ENCODE results near the gene EPO.
"Not testable (repeated sequence)": the region's sequence is repeated elsewhere in the genome, so short reads cannot be mapped to it uniquely, and the experiment has no call there.

EPO gene

GRCh38 chr7:100744605-100745004 lies 24.3 kb downstream of the EPO start:
- DNase-seq = no peak

- no peak for DNase-seq
Measured at GRCh38 chr7:100745184-100745583, 24.9 kb downstream of the EPO start.

GRCh38 chr7:100752994-100753393 lies 32.7 kb downstream of the EPO start:
- DNase-seq = no peak

GRCh38 chr7:100753750-100754149 lies 33.5 kb downstream of the EPO start:
- no peak for DNase-seq

DNA sequence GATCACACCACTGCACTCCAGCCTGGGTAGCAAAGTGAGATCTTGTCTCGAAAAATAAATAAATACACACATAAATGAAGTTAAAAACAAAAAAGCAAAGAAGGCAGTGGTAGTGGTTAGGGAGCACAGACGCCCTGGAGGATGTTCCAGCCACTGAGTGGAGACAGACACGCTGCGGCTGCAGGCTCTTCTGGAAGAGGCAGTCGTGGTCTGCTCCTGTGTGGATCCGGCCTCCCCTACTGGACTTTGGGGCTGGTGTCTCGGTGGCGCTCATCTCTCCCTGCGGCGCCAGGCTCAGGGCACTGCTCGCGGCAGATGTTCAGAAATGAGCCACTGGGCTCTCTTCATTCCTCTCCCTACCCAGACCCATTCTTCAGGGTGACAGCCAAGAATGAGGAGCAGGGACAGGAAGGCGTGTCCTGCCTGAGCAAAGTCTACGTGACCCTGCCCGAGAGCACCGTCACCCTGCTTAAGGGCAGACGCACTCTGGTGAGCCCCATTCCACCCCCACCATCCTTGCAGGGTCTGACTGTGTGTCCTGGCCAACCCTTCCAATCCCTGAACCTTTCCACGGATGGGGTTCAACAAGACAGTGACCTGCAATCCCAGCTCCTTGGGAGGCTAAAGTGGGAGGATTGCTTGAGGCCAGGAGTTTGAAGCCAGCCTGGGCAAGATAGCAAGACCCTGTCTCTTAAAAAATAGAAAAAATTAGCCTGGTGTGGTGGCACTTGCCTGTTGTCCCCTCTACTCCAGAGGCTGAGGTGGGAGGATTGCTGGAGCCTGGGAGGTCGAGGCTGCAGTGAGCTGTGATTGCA lies 39.3 kb downstream of the EPO start:
- no peak for DNase-seq

DNA sequence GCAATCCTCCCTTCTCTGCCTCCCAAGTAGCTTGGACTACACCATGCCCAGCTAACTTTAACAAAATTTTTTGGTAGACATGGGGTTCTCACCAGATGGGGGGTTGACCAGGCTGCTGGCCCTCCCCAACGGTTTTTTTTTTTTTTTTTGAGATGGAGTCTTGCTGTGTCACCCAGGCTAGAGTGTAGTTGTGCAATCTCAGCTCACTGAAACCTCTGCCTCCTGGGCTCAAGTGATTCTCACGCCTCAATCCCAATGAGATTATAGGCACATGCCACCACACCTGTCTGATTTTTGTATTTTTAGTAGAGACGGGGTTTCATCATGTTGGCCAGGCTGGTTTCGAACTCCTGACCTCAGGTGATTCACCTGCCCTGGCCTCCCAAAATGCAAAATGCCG lies 42.6 kb downstream of the EPO start:
- DNase-seq = not testable (repeated sequence)

DNA sequence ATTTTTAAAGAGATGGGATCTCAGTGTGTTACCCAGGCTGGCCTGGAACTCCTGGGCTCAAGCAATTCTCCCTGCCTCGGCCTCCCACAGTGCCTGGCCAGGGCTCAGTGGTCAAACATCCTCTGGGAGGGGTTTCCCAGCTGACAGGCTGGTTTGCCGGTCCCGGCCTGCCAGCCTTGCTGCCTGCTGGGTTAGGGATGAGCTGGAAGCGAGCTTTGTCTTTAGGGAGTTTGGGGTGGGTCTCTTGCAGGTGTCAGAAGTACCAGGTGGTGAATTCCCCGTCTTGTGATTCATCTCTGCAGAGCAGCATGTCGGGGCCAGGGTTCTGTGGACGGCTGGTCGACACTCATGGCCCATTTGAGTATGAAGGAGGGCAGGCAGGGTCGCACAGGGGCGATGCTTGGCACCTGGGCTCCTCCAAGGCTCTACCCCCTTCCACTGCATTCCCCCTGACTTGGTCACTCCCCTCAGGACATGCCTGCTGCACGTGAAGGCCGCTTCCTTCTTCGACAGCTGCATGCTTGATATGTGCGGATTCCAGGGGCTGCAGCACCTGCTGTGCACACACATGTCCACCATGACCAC lies 43.4 kb downstream of the EPO start:
- no peak for DNase-seq

DNA sequence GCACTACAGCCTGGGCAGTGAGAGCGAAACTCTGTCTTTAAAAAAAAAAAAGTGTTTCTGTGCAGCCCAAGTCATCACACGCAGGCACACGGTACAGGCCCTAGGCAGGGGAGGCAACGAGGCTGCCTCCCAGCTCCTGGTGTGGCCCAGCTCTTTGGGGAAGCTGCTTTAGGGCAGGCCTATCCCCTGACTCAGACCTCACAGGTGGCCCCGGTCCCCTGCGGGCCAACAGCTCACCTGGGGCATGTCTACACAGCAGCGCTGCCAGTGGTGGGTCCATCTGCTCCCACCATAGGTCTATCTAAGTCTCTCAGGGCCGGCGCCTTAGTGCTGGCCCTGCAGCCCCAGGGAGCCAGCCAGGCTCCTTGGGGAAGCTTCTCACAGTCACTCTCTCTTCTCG lies 44.6 kb downstream of the EPO start:
- DNase-seq = no peak

DNA sequence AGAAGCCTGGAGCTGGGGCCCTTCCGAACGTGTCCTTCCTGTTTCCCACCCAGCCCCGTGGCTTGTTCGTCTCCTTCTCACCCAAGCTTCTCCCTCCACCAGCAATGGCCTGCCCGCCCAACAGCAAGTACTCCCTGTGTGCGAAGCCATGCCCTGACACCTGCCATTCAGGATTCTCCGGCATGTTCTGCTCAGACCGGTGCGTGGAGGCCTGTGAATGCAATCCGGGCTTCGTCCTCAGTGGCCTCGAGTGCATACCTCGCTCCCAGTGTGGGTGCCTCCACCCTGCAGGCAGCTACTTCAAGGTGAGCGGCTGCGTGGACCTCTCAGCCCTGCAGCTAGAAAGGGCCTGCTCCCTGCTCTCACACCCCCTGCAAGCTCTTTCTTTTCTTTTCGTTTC lies 45.0 kb downstream of the EPO start:
- DNase-seq = no peak

DNA sequence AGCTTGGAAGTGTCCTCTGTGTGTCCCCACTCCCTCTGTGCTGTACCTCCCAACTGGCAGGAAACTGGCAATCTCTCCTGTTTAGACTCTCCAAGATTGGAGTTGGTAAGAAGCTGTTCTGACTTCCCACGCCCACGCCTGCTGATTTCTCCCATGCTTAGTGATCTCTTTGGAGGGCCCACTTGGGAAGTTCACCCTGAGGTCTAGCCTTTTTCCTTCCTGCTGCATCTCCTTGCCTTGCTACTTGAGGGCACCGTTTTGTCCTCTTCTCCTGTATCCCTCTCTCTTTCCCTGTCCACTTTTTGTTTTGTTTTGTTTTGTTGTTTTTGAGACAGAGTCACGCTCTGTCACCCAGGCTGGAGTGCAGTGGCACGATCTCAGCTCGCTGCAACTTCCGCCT lies 48.5 kb downstream of the EPO start:
- no peak for DNase-seq
